A673 (cell line): ENCODE measurements around the gene DNHD1. TPM values are rescaled to one million over a fixed set of nuclear protein-coding genes. Genes with fewer than 3 reads are reported as not detected.

Experiments used
- BruUV-seq: library from RNA; stranded (reverse); fragments of 400-500 nt; replicated peaks from 2 replicates; lab custom pipeline; 2021; lab: Mats Ljungman, UMichigan
- CTCF ChIA-PET: fragments of 300-600 bp; sonication (Branson Sonifier 250); formaldehyde crosslinking; loops from one replicate; lab custom pipeline; 2022; ENCODE audit warnings: antibody characterized with exemption; lab: Charles Lee
- POLR2A ChIA-PET: fragments of 300-600 bp; sonication (Branson Sonifier 250); formaldehyde crosslinking; loops from one replicate; lab custom pipeline; 2022; ENCODE audit warnings: antibody characterized with exemption; ENCODE audit not compliant: low non-redundant PET; lab: Charles Lee
- DNase-seq: peaks from one replicate; pipeline ENCODE4 v3.0.0-alpha.2; 2015; ENCODE audit warnings: low spot score
- H3K27ac ChIP-seq: fragments of 200-600 bp; sonication (generic); 2 replicates; pipeline ENCODE4 v1.5.1; 2016; ENCODE audit warnings: mixed run types, low read depth, mild to moderate bottlenecking, mixed read lengths, antibody characterized with exemption, low read length; ENCODE audit not compliant: poor library complexity, severe bottlenecking
- H3K27me3 ChIP-seq: fragments of 200-600 bp; sonication (generic); replicated peaks from 2 replicates; pipeline ENCODE4 v1.6.1; 2017; ENCODE audit warnings: mixed run types, low read depth, mild to moderate bottlenecking, mixed read lengths, antibody characterized with exemption, low read length; ENCODE audit not compliant: insufficient read depth, poor library complexity
- H3K36me3 ChIP-seq: fragments of 200-600 bp; sonication (generic); 2 replicates; pipeline ENCODE4 v1.6.1; 2016; ENCODE audit warnings: mixed run types, mild to moderate bottlenecking, mixed read lengths, antibody characterized with exemption, low read length; ENCODE audit not compliant: insufficient read depth, poor library complexity, severe bottlenecking
- H3K4me1 ChIP-seq: fragments of 200-600 bp; sonication (generic); 2 replicates; pipeline ENCODE4 v1.6.1; 2017; ENCODE audit warnings: mixed run types, mild to moderate bottlenecking, mixed read lengths, antibody characterized with exemption, low read length; ENCODE audit not compliant: insufficient read depth, poor library complexity, severe bottlenecking
- H3K4me3 ChIP-seq: fragments of 200-600 bp; sonication (generic); 2 replicates; pipeline ENCODE4 v1.5.1; 2016; ENCODE audit warnings: low read depth, mixed run types, mild to moderate bottlenecking, mixed read lengths, low read length; ENCODE audit not compliant: poor library complexity, severe bottlenecking
- H3K9me3 ChIP-seq: fragments of 200-600 bp; sonication (generic); 2 replicates; pipeline ENCODE4 v1.6.1; 2016; ENCODE audit warnings: mixed run types, low read depth, mild to moderate bottlenecking, mixed read lengths, antibody characterized with exemption, low read length; ENCODE audit not compliant: poor library complexity, severe bottlenecking
- CTCF ChIP-seq: fragments of 300-800, 200-600 bp; sonication (generic); conservative IDR thresholded peaks from 2 replicates; pipeline ENCODE4 v1.5.1; 2017; ENCODE audit warnings: low read depth, mild to moderate bottlenecking, antibody characterized with exemption, low read length, moderate library complexity, mixed read lengths
- EZH2 ChIP-seq: fragments of 200-600 bp; sonication (generic); IDR thresholded peaks from 2 replicates; pipeline ENCODE4 v1.6.1; 2017; ENCODE audit warnings: borderline replicate concordance, low read depth, mild to moderate bottlenecking, mixed read lengths, antibody characterized with exemption, low read length; ENCODE audit not compliant: poor library complexity, severe bottlenecking
- intact Hi-C: fragments of 100-400 bp; cut with micrococcal nuclease; formaldehyde crosslinking; loops from one replicate; pipeline ENCODE4 v1.10.0; 2022; ENCODE audit not compliant: unreplicated experiment
- total RNA-seq: library from RNA; stranded (reverse); gene quantifications from 2 replicates; pipeline ENCODE4 v1.2.3, GENCODE V29; 2021

DNHD1 gene
- total RNA-seq, 1 experiment from 2014 or later: 20.1 TPM

- Histone ChIP-seq H3K4me1 (peaks cover 14% of the 10 kb centered on the region), H3K9me3 (no peaks in the 10 kb centered on the region), H3K4me3 (no peak overlapping the region), H3K27me3 (no peaks in the 10 kb centered on the region), H3K27ac (no peak overlapping the region), H3K36me3 (peaks cover 36% of the 10 kb centered on the region)
- ChIA-PET CTCF (no interaction called here), POLR2A (no interaction called here)
- DNase-seq: no peak
- TF ChIP-seq CTCF (no peak), EZH2 (no peak)
- intact Hi-C loops: loop anchor here (10.0 kb wide), 1 partner anchor 226 kb away; no protein-coding TSS in a partner anchor
- TSS peak; percentile 29 for BruUV-seq
Measured at GRCh38 chr11:6610591-6610990, 113.5 kb downstream of the DNHD1 start.

GRCh38 chr11:6611092-6611962, 114.2 kb downstream of the DNHD1 start:
- ChIA-PET POLR2A (interaction anchor here (0.6 kb wide), 1 partner anchor 130 kb away, joined by 3 read pairs; the partner anchor contains the start of genes ARFIP2 and TIMM10B), CTCF (no interaction called here)
- H3K9me3 ChIP-seq: no peaks in the 10 kb centered on the region
- H3K4me3 ChIP-seq: peak overlapping the region; percentile 75
- no peak for TF ChIP-seq CTCF
- DNase-seq: no peak
- peak overlapping the region; percentile 80 for H3K27ac ChIP-seq
- intact Hi-C loops: loop anchor here (10.0 kb wide), 1 partner anchor 227 kb away; no protein-coding TSS in a partner anchor
- no peaks in the 10 kb centered on the region for H3K27me3 ChIP-seq
- peaks cover 36% of the 10 kb centered on the region for H3K36me3 ChIP-seq
- no TSS peak for BruUV-seq
- H3K4me1 ChIP-seq: peaks cover 12% of the 10 kb centered on the region

- Histone ChIP-seq H3K4me3 (peak overlapping the region; percentile 75), H3K27me3 (no peaks in the 10 kb centered on the region), H3K4me1 (peaks cover 7% of the 10 kb centered on the region), H3K36me3 (peaks cover 36% of the 10 kb centered on the region), H3K27ac (peak overlapping the region; percentile 80), H3K9me3 (no peaks in the 10 kb centered on the region)
- ChIA-PET CTCF (no interaction called here), POLR2A (interaction anchor here (0.6 kb wide), 1 partner anchor 131 kb away, joined by 3 read pairs; the partner anchor contains the start of genes ARFIP2 and TIMM10B)
- no peak for DNase-seq
- TF ChIP-seq CTCF: no peak
- TF ChIP-seq EZH2: no peak
- no TSS peak for BruUV-seq
- intact Hi-C loops: loop anchor here (10.0 kb wide), 1 partner anchor 227 kb away; no protein-coding TSS in a partner anchor
Measured at GRCh38 chr11:6611963-6612212, 114.8 kb downstream of the DNHD1 start.
